K562 (cell line): ENCODE results near the gene PIGM. TPM values are rescaled to one million over a fixed set of nuclear protein-coding genes. Genes with fewer than 3 reads are reported as not detected.
A peak's percentile ranks its signal among the peaks of the same experiment; 100 is the strongest.

Source experiments
- BRF1 ChIP-seq: IDR thresholded peaks from 3 replicates; pipeline ENCODE4 v1.6.1; 2011; ENCODE audit warnings: borderline replicate concordance, mild to moderate bottlenecking; ENCODE audit not compliant: insufficient read length; ENCODE audit errors: extremely low read depth
- E2F4 ChIP-seq: sonication (generic); formaldehyde crosslinking; IDR thresholded peaks from 2 replicates; pipeline ENCODE4 v1.8.0; 2022; ENCODE audit warnings: mild to moderate bottlenecking, low read depth, missing genetic modification reagents
- FOXJ3 ChIP-seq: sonication (generic); formaldehyde crosslinking; IDR thresholded peaks from 2 replicates; pipeline ENCODE4 v1.4.0; 2020; ENCODE audit warnings: mild to moderate bottlenecking, missing genetic modification reagents
- FOXP1 ChIP-seq: sonication (generic); formaldehyde crosslinking; IDR thresholded peaks from 2 replicates; pipeline ENCODE4 v1.8.0; 2022; ENCODE audit warnings: mild to moderate bottlenecking, missing genetic modification reagents
- GTF2B ChIP-seq: IDR thresholded peaks from 2 replicates; pipeline ENCODE4 v1.6.1; 2011; ENCODE audit not compliant: insufficient read length; ENCODE audit errors: extremely low read depth
- MTA3 ChIP-seq: fragments of 450-650 bp; formaldehyde crosslinking; IDR thresholded peaks from 2 replicates; pipeline ENCODE4 v1.6.1; 2017; ENCODE audit warnings: mild to moderate bottlenecking, borderline replicate concordance
- NCOR1 ChIP-seq: fragments of 450-650 bp; IDR thresholded peaks from 2 replicates; pipeline ENCODE4 v1.6.1; 2016; ENCODE audit warnings: mild to moderate bottlenecking, moderate library complexity
- NFIC ChIP-seq: fragments of 450-650 bp; IDR thresholded peaks from 2 replicates; pipeline ENCODE4 v1.6.1; 2017; ENCODE audit warnings: mild to moderate bottlenecking, inconsistent platforms
- NR2C2 ChIP-seq, 2 experiments: fragments of 200-800 bp in 1 of 2; sonication (Bioruptor generic) in 1 of 2; sonication (generic) in 1 of 2; formaldehyde crosslinking in 1 of 2; IDR thresholded peaks; 2 replicates each; pipeline versions ENCODE4 v1.6.1 to v1.8.0; 2016 to 2022; ENCODE audit warnings: mild to moderate bottlenecking in 1 of 2, missing compliant biosample characterization in 1 of 2, missing genetic modification characterization in 1 of 2, missing genetic modification reagents in 1 of 2
- PHTF2 ChIP-seq: fragments of 250-450 bp; sonication (Bioruptor Pico); IDR thresholded peaks from 2 replicates; pipeline ENCODE4 v1.5.0; 2021; ENCODE audit warnings: mild to moderate bottlenecking
- PML ChIP-seq: IDR thresholded peaks from 2 replicates; pipeline ENCODE4 v1.6.1; 2012; ENCODE audit warnings: low read length, inconsistent platforms
- TBP ChIP-seq: optimal IDR thresholded peaks from 2 replicates; pipeline ENCODE3; 2011; ENCODE audit warnings: low read depth, low read length, improper control_type of control experiment
- TCFL5 ChIP-seq: fragments of 250-450 bp; sonication (Bioruptor Pico); conservative IDR thresholded peaks from 2 replicates; pipeline ENCODE4 v1.6.1; 2021; ENCODE audit warnings: mild to moderate bottlenecking, moderate library complexity, matching md5 sums
- ZBTB1 ChIP-seq: sonication (generic); formaldehyde crosslinking; IDR thresholded peaks from 2 replicates; pipeline ENCODE4 v1.8.1; 2023; ENCODE audit warnings: missing genetic modification reagents, low read depth, mild to moderate bottlenecking, borderline replicate concordance
- ZNF12 ChIP-seq: sonication (generic); formaldehyde crosslinking; IDR thresholded peaks from 2 replicates; pipeline ENCODE4 v1.4.0; 2020; ENCODE audit warnings: mild to moderate bottlenecking, missing genetic modification reagents
- ZNF140 ChIP-seq: fragments of 250-450 bp; sonication (Bioruptor Pico); IDR thresholded peaks from 2 replicates; pipeline ENCODE4 v1.8.0; 2021; ENCODE audit warnings: moderate library complexity, mild to moderate bottlenecking, inconsistent platforms
- ZNF239 ChIP-seq: fragments of 250-450 bp; sonication (Bioruptor Pico); IDR thresholded peaks from 2 replicates; pipeline ENCODE4 v1.4.0; 2020; ENCODE audit warnings: mild to moderate bottlenecking
- ZNF655 ChIP-seq: fragments of 250-450 bp; sonication (Bioruptor Pico); IDR thresholded peaks from 2 replicates; pipeline ENCODE4 v1.5.0; 2021
- ZNF668 ChIP-seq: fragments of 250-450 bp; sonication (Bioruptor Pico); IDR thresholded peaks from 2 replicates; pipeline ENCODE4 v1.8.0; 2022; ENCODE audit warnings: mild to moderate bottlenecking, inconsistent platforms
- ZNF75A ChIP-seq: fragments of 450-650 bp; formaldehyde crosslinking; IDR thresholded peaks from 2 replicates; pipeline ENCODE4 v1.4.0; 2020; ENCODE audit warnings: mild to moderate bottlenecking
- ZNF780A ChIP-seq: fragments of 250-450 bp; sonication (Bioruptor Pico); IDR thresholded peaks from 2 replicates; pipeline ENCODE4 v1.5.0; 2021; ENCODE audit warnings: mild to moderate bottlenecking
- polyA plus RNA-seq, 8 experiments: library from polyadenylated mRNA; depleted of rRNA in 4 of 8; stranded (reverse) in 5 of 8; unstranded in 3 of 8; fragments of >200 nt; fragmentation: Nextera tagmentation in 2 of 8; fragmentation: Illumina TruSeq in 1 of 8; extraction: Ambion mirVana in 2 of 8; extraction: Trizol in 1 of 8; gene quantifications; 2 replicates each; pipeline versions ENCODE4 v1.2.1 to v1.2.3, GENCODE V29; 2011 to 2014; ENCODE audit warnings: inconsistent platforms in 1 of 8, missing spikeins in 1 of 8
- total RNA-seq, 7 experiments: library from RNA; depleted of rRNA in 6 of 7; stranded (reverse); fragments of >200 nt in 6 of 7; fragmentation: Illumina TruSeq in 2 of 7; extraction: Trizol in 2 of 7; gene quantifications; 2 replicates each; pipeline versions ENCODE4 v1.2.1 to v1.2.3, GENCODE V29; 2011 to 2021; ENCODE audit warnings: low replicate concordance in 1 of 7
- TF ChIP-seq, protein P1 (sequence below): sonication (generic); formaldehyde crosslinking; IDR thresholded peaks from 2 replicates; pipeline ENCODE4 v1.8.1; 2023; ENCODE audit warnings: mild to moderate bottlenecking, missing genetic modification reagents
- TF ChIP-seq, protein P2 (sequence below): fragments of 250-450 bp; sonication (Bioruptor Pico); IDR thresholded peaks from 2 replicates; pipeline ENCODE4 v1.5.1; 2021; ENCODE audit warnings: mild to moderate bottlenecking

Gene PIGM
- total and polyA plus RNA-seq, 9 of the 15 experiments (the other 6 are each of a cell fraction or from before 2014, with no cell fraction given): 2.6 to 6.7 (median 4.3) TPM

- TF ChIP-seq E2F4 (no peak), ZNF239 (CRISPR knock-in tag) (no peak; the same call in 1 of the 2 replicates), TCFL5 (0 out of 2 replicates have a peak, but pooled peaks have one; percentile 49), PML (peak; percentile 98), ZNF780A (no peak), BRF1 (no peak), NFIC (peak; percentile 97), NR2C2 (CRISPR knock-in tag; IDR thresholded peaks at IDR 0.05) (0 out of 2 replicates have a peak, but pooled peaks have one; percentile 13), NR2C2 (tag; IDR thresholded peaks at IDR 0.05) (no peak), ZBTB1 (CRISPR knock-in tag) (no peak; the same call in 1 of the 2 replicates), MTA3 (peak; percentile 89), ZNF140 (CRISPR knock-in tag) (no peak), FOXJ3 (CRISPR knock-in tag) (0 out of 2 replicates have a peak, but pooled peaks have one; percentile 42), NCOR1 (peak; percentile 98), ZNF655 (CRISPR knock-in tag) (no peak), TBP (peak; percentile 18), ZNF75A (CRISPR knock-in tag) (no peak), ZNF12 (no peak), ZNF668 (CRISPR knock-in tag) (no peak), PHTF2 (CRISPR knock-in tag) (no peak), GTF2B (no peak), FOXP1 (peak; percentile 93)
- TF ChIP-seq, protein P1, sequence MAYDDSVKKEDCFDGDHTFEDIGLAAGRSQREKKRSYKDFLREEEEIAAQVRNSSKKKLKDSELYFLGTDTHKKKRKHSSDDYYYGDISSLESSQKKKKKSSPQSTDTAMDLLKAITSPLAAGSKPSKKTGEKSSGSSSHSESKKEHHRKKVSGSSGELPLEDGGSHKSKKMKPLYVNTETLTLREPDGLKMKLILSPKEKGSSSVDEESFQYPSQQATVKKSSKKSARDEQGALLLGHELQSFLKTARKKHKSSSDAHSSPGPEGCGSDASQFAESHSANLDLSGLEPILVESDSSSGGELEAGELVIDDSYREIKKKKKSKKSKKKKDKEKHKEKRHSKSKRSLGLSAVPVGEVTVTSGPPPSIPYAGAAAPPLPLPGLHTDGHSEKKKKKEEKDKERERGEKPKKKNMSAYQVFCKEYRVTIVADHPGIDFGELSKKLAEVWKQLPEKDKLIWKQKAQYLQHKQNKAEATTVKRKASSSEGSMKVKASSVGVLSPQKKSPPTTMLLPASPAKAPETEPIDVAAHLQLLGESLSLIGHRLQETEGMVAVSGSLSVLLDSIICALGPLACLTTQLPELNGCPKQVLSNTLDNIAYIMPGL (CRISPR knock-in tag): no peak
- TF ChIP-seq, protein P2, sequence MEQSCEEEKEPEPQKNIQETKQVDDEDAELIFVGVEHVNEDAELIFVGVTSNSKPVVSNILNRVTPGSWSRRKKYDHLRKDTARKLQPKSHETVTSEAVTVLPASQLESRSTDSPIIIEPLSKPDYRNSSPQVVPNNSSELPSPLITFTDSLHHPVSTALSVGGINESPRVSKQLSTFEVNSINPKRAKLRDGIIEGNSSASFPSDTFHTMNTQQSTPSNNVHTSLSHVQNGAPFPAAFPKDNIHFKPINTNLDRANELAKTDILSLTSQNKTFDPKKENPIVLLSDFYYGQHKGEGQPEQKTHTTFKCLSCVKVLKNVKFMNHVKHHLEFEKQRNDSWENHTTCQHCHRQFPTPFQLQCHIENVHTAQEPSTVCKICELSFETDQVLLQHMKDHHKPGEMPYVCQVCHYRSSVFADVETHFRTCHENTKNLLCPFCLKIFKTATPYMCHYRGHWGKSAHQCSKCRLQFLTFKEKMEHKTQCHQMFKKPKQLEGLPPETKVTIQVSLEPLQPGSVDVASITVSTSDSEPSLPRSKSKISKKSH: no peak
Observed at GRCh38 chr1:160046494-160047110, 14.8 kb upstream of the PIGM start (continued).
